ENCODE results near the gene ZNF573.
A peak's percentile ranks its signal among the peaks of the same experiment; 100 is the strongest.
"Not testable (repeated sequence)": the region's sequence is repeated elsewhere in the genome, so short reads cannot be mapped to it uniquely, and the experiment has no call there.

ZNF573 gene

GRCh38 chr19:37770985-37771384, 8.4 kb downstream of the ZNF573 start:
- no peaks in the 10 kb centered on the region for H3K27me3 ChIP-seq (ENCODE audit: control insufficient read depth in 1 of 2, insufficient read depth in 1 of 2, low read length in 2 of 2)
- no peak overlapping the region for H3K23ac ChIP-seq (ENCODE audit: low read length in 2 of 2)
- no peak overlapping the region for H4K91ac ChIP-seq (ENCODE audit: low read length)
- no peak overlapping the region for H3K27ac ChIP-seq (ENCODE audit: low read length, poor library complexity, severe bottlenecking)
- no peaks in the 10 kb centered on the region for H3K4me1 ChIP-seq (ENCODE audit: control insufficient read depth, insufficient read depth, low read depth, low read length)
- 100% methylated on average over 1 of the region's 1 CpG for WGBS
- H3K79me1 ChIP-seq (replicated peaks; ENCODE audit: low read length, poor library complexity, severe bottlenecking) = peaks cover 3% of the 10 kb centered on the region
- no peak overlapping the region for H3K18ac ChIP-seq (ENCODE audit: low read depth in 1 of 2, low read length in 2 of 2)
- peaks cover 63% of the 10 kb centered on the region for H3K9me3 ChIP-seq (ENCODE audit: control insufficient read depth, low read length)
- no peak overlapping the region for H2AK5ac ChIP-seq (ENCODE audit: low read length, severe bottlenecking)
- H3K36me3 ChIP-seq (ENCODE audit: control insufficient read depth in 1 of 2, insufficient read depth in 2 of 2, low read depth in 1 of 2, low read length in 2 of 2) = peaks cover 8 to 41% of the 10 kb centered on the region in 2 experiments
- H4K8ac ChIP-seq (ENCODE audit: low read length) = no peak overlapping the region
- no peak overlapping the region for H2BK15ac ChIP-seq (ENCODE audit: low read depth, poor library complexity, severe bottlenecking)
- no peak overlapping the region for H2AFZ ChIP-seq (ENCODE audit: low read depth, low read length)
- no peak overlapping the region for H3K4ac ChIP-seq (ENCODE audit: low read depth in 1 of 2, low read length in 2 of 2)
- H3K4me2 ChIP-seq (ENCODE audit: low read length, poor library complexity, severe bottlenecking) = no peak overlapping the region
- no peak for DNase-seq
- no peak overlapping the region for H2BK12ac ChIP-seq (ENCODE audit: low read length in 2 of 2)
- H3K14ac ChIP-seq (ENCODE audit: low read length in 2 of 2) = no peak overlapping the region
- H3K9ac ChIP-seq (ENCODE audit: low read length) = no peak overlapping the region
- H2BK120ac ChIP-seq (ENCODE audit: low read depth, low read length) = no peak overlapping the region
- no peak overlapping the region for H3K4me3 ChIP-seq (ENCODE audit: insufficient read depth in 1 of 2, low read depth in 1 of 2, low read length in 2 of 2)
- H2BK5ac ChIP-seq (ENCODE audit: low read depth, low read length, poor library complexity, severe bottlenecking) = no peak overlapping the region

- DNase-seq = no peak
- H3K9me3 ChIP-seq (ENCODE audit: control insufficient read depth, low read length) = peaks cover 53% of the 10 kb centered on the region
- H2BK12ac ChIP-seq (ENCODE audit: low read length in 2 of 2) = no peak overlapping the region
- no peak overlapping the region for H2BK5ac ChIP-seq (ENCODE audit: low read depth, low read length, poor library complexity, severe bottlenecking)
- peaks cover 12 to 44% of the 10 kb centered on the region in 2 experiments for H3K36me3 ChIP-seq (ENCODE audit: control insufficient read depth in 1 of 2, insufficient read depth in 2 of 2, low read depth in 1 of 2, low read length in 2 of 2)
- H4K8ac ChIP-seq (ENCODE audit: low read length) = no peak overlapping the region
- H3K4me3 ChIP-seq (ENCODE audit: insufficient read depth in 1 of 2, low read depth in 1 of 2, low read length in 2 of 2) = no peak overlapping the region
- no peak overlapping the region for H4K91ac ChIP-seq (ENCODE audit: low read length)
- no peak overlapping the region for H2AFZ ChIP-seq (ENCODE audit: low read depth, low read length)
- H3K18ac ChIP-seq (ENCODE audit: low read depth in 1 of 2, low read length in 2 of 2) = no peak overlapping the region
- H2BK120ac ChIP-seq (ENCODE audit: low read depth, low read length) = no peak overlapping the region
- H2BK15ac ChIP-seq (ENCODE audit: low read depth, poor library complexity, severe bottlenecking) = no peak overlapping the region
- no peak overlapping the region for H3K9ac ChIP-seq (ENCODE audit: low read length)
- H3K27me3 ChIP-seq (ENCODE audit: control insufficient read depth in 1 of 2, insufficient read depth in 1 of 2, low read length in 2 of 2) = no peaks in the 10 kb centered on the region
- H3K4ac ChIP-seq (ENCODE audit: low read depth in 1 of 2, low read length in 2 of 2) = no peak overlapping the region
- H2AK5ac ChIP-seq (ENCODE audit: low read length, severe bottlenecking) = no peak overlapping the region
- H3K23ac ChIP-seq (ENCODE audit: low read length in 2 of 2) = no peak overlapping the region
- WGBS = no CpG with 5 or more reads among the region's 1 CpG
- no peaks in the 10 kb centered on the region for H3K79me1 ChIP-seq (replicated peaks; ENCODE audit: low read length, poor library complexity, severe bottlenecking)
- no peak overlapping the region for H3K4me2 ChIP-seq (ENCODE audit: low read length, poor library complexity, severe bottlenecking)
- H3K14ac ChIP-seq (ENCODE audit: low read length in 2 of 2) = no peak overlapping the region
- no peak overlapping the region for H3K27ac ChIP-seq (ENCODE audit: low read length, poor library complexity, severe bottlenecking)
- H3K4me1 ChIP-seq (ENCODE audit: control insufficient read depth, insufficient read depth, low read depth, low read length) = no peaks in the 10 kb centered on the region
These were observed 15.9 kb downstream of the ZNF573 start for GRCh38 chr19:37763488-37763887.

- not testable (repeated sequence) for H2BK12ac ChIP-seq (ENCODE audit: low read length in 2 of 2); H3K18ac ChIP-seq (ENCODE audit: low read depth in 1 of 2, low read length in 2 of 2); H2BK120ac ChIP-seq (ENCODE audit: low read depth, low read length); H4K91ac ChIP-seq (ENCODE audit: low read length); H3K4me3 ChIP-seq (ENCODE audit: insufficient read depth in 1 of 2, low read depth in 1 of 2, low read length in 2 of 2); H3K27me3 ChIP-seq (ENCODE audit: control insufficient read depth in 1 of 2, insufficient read depth in 1 of 2, low read length in 2 of 2); H4K8ac ChIP-seq (ENCODE audit: low read length); H3K4ac ChIP-seq (ENCODE audit: low read depth in 1 of 2, low read length in 2 of 2); H3K9ac ChIP-seq (ENCODE audit: low read length); H3K14ac ChIP-seq (ENCODE audit: low read length in 2 of 2); H3K4me1 ChIP-seq (ENCODE audit: control insufficient read depth, insufficient read depth, low read depth, low read length); H3K79me1 ChIP-seq (replicated peaks; ENCODE audit: low read length, poor library complexity, severe bottlenecking); H2AK5ac ChIP-seq (ENCODE audit: low read length, severe bottlenecking); DNase-seq; H3K23ac ChIP-seq (ENCODE audit: low read length in 2 of 2); H3K27ac ChIP-seq (ENCODE audit: low read length, poor library complexity, severe bottlenecking); H2AFZ ChIP-seq (ENCODE audit: low read depth, low read length); H2BK5ac ChIP-seq (ENCODE audit: low read depth, low read length, poor library complexity, severe bottlenecking); H3K4me2 ChIP-seq (ENCODE audit: low read length, poor library complexity, severe bottlenecking); H2BK15ac ChIP-seq (ENCODE audit: low read depth, poor library complexity, severe bottlenecking)
- 100% methylated on average over 1 of the region's 4 CpGs for WGBS
- Histone ChIP-seq H3K9me3 (ENCODE audit: control insufficient read depth, low read length) (peaks cover 47% of the 10 kb centered on the region), H3K36me3 (ENCODE audit: control insufficient read depth in 1 of 2, insufficient read depth in 2 of 2, low read depth in 1 of 2, low read length in 2 of 2) (peaks cover 0 to 23% of the 10 kb centered on the region in 2 experiments)
These were observed 21.7 kb downstream of the ZNF573 start for GRCh38 chr19:37757683-37758082.

GRCh38 chr19:37738371-37738770, 41.0 kb downstream of the ZNF573 start:
- no peak overlapping the region for H2BK12ac ChIP-seq (ENCODE audit: low read length in 2 of 2)
- H3K27ac ChIP-seq (ENCODE audit: low read length, poor library complexity, severe bottlenecking) = no peak overlapping the region
- no peak overlapping the region for H4K8ac ChIP-seq (ENCODE audit: low read length)
- no peak overlapping the region for H2AK5ac ChIP-seq (ENCODE audit: low read length, severe bottlenecking)
- no peak overlapping the region for H2BK15ac ChIP-seq (ENCODE audit: low read depth, poor library complexity, severe bottlenecking)
- H3K4me3 ChIP-seq (ENCODE audit: insufficient read depth in 1 of 2, low read depth in 1 of 2, low read length in 2 of 2) = peak overlapping the region in 1 of 2 experiments; percentile 36
- DNase-seq = no peak
- peaks cover 79% of the 10 kb centered on the region for H3K9me3 ChIP-seq (ENCODE audit: control insufficient read depth, low read length)
- no peaks in the 10 kb centered on the region for H3K4me1 ChIP-seq (ENCODE audit: control insufficient read depth, insufficient read depth, low read depth, low read length)
- no peak overlapping the region for H2BK120ac ChIP-seq (ENCODE audit: low read depth, low read length)
- no peak overlapping the region for H3K4me2 ChIP-seq (ENCODE audit: low read length, poor library complexity, severe bottlenecking)
- no peak overlapping the region for H2AFZ ChIP-seq (ENCODE audit: low read depth, low read length)
- no peaks in the 10 kb centered on the region for H3K79me1 ChIP-seq (replicated peaks; ENCODE audit: low read length, poor library complexity, severe bottlenecking)
- no peak overlapping the region for H3K18ac ChIP-seq (ENCODE audit: low read depth in 1 of 2, low read length in 2 of 2)
- no peaks in the 10 kb centered on the region for H3K27me3 ChIP-seq (ENCODE audit: control insufficient read depth in 1 of 2, insufficient read depth in 1 of 2, low read length in 2 of 2)
- no peak overlapping the region for H3K14ac ChIP-seq (ENCODE audit: low read length in 2 of 2)
- H4K91ac ChIP-seq (ENCODE audit: low read length) = no peak overlapping the region
- H3K23ac ChIP-seq (ENCODE audit: low read length in 2 of 2) = no peak overlapping the region
- no peak overlapping the region for H3K9ac ChIP-seq (ENCODE audit: low read length)
- H3K36me3 ChIP-seq (ENCODE audit: control insufficient read depth in 1 of 2, insufficient read depth in 2 of 2, low read depth in 1 of 2, low read length in 2 of 2) = peaks cover 0 to 19% of the 10 kb centered on the region in 2 experiments
- no peak overlapping the region for H2BK5ac ChIP-seq (ENCODE audit: low read depth, low read length, poor library complexity, severe bottlenecking)
- WGBS = 73% methylated on average over 4 of the region's 5 CpGs
- H3K4ac ChIP-seq (ENCODE audit: low read depth in 1 of 2, low read length in 2 of 2) = no peak overlapping the region
